ENCODE measurements around the gene NTMT1.

- TF ChIP-seq CTCF (IDR thresholded peaks at IDR 0.05; ENCODE audit: insufficient read depth, low read depth, low read length), result no peak
- TF ChIP-seq EZH2 (IDR thresholded peaks at IDR 0.05; ENCODE audit: insufficient read depth, low read length), result no peak
Observed at GRCh38 chr9:129653823-129654553, 28.0 kb downstream of the NTMT1 start.
